Trophoblast cell (in vitro differentiated cells and primary cell): Measurements from ENCODE around the gene UNC13D.
"Not testable (repeated sequence)": the region's sequence is repeated elsewhere in the genome, so short reads cannot be mapped to it uniquely, and the experiment has no call there.

ENCODE experiments used
- DNase-seq, 2 donors: peaks; one replicate each; pipeline ENCODE4 v3.0.0-alpha.2; 2016
- H2AFZ ChIP-seq: 2 replicates; pipeline ENCODE4 v1.6.1; 2013; ENCODE audit warnings: low read length, moderate library complexity, mild to moderate bottlenecking; ENCODE audit not compliant: insufficient read depth, poor library complexity
- H2AK5ac ChIP-seq: 2 replicates; pipeline ENCODE4 v1.6.1; 2013; ENCODE audit warnings: mild to moderate bottlenecking, low read length
- H2BK120ac ChIP-seq: 2 replicates; pipeline ENCODE4 v1.6.1; 2013; ENCODE audit warnings: low read length, mild to moderate bottlenecking, moderate library complexity; ENCODE audit not compliant: insufficient read depth, poor library complexity
- H2BK12ac ChIP-seq: 2 replicates; pipeline ENCODE4 v1.6.1; 2013; ENCODE audit warnings: mild to moderate bottlenecking, low read length, moderate library complexity
- H2BK5ac ChIP-seq: 2 replicates; pipeline ENCODE4 v1.6.1; 2013; ENCODE audit warnings: low read length, low read depth, moderate library complexity, mild to moderate bottlenecking; ENCODE audit not compliant: poor library complexity
- H3K14ac ChIP-seq: 2 replicates; pipeline ENCODE4 v1.6.1; 2013; ENCODE audit warnings: mild to moderate bottlenecking, low read length
- H3K18ac ChIP-seq: 2 replicates; pipeline ENCODE4 v1.6.1; 2013; ENCODE audit warnings: mild to moderate bottlenecking, low read length
- H3K23ac ChIP-seq: 2 replicates; pipeline ENCODE4 v1.6.1; 2013; ENCODE audit warnings: low read length
- H3K27ac ChIP-seq: 2 replicates; pipeline ENCODE4 v1.5.1; 2013; ENCODE audit warnings: low read depth, mild to moderate bottlenecking, inconsistent platforms, low read length, moderate library complexity
- H3K27me3 ChIP-seq: 2 replicates; pipeline ENCODE4 v1.6.1; 2013; ENCODE audit warnings: inconsistent platforms, mild to moderate bottlenecking, low read length, moderate library complexity; ENCODE audit not compliant: insufficient read depth
- H3K36me3 ChIP-seq, 2 experiments: 1 replicate in 1 of 2; 2 replicates in 1 of 2; pipeline ENCODE4 v1.6.1; 2013; ENCODE audit warnings: low read length in 2 of 2, mild to moderate bottlenecking in 2 of 2, moderate library complexity in 1 of 2; ENCODE audit not compliant: insufficient read depth in 2 of 2, control insufficient read depth in 1 of 2
- H3K4ac ChIP-seq: 2 replicates; pipeline ENCODE4 v1.6.1; 2013; ENCODE audit warnings: low read depth, mild to moderate bottlenecking, low read length, moderate library complexity
- H3K4me1 ChIP-seq, 2 experiments: 1 replicate in 1 of 2; 2 replicates in 1 of 2; pipeline ENCODE4 v1.6.1; 2013; ENCODE audit warnings: low read length in 2 of 2, mild to moderate bottlenecking in 2 of 2, moderate library complexity in 1 of 2; ENCODE audit not compliant: insufficient read depth in 2 of 2, control insufficient read depth in 1 of 2
- H3K4me2 ChIP-seq: 2 replicates; pipeline ENCODE4 v1.6.1; 2013; ENCODE audit warnings: inconsistent platforms, mild to moderate bottlenecking, low read length, moderate library complexity
- H3K4me3 ChIP-seq: 2 replicates; pipeline ENCODE4 v1.5.1; 2013; ENCODE audit warnings: mild to moderate bottlenecking, low read depth, low read length, inconsistent platforms
- H3K79me1 ChIP-seq: one replicate; pipeline ENCODE4 v1.6.1; 2013; ENCODE audit warnings: low read length
- H3K79me2 ChIP-seq: 2 replicates; pipeline ENCODE4 v1.6.1; 2013; ENCODE audit warnings: low read length, mild to moderate bottlenecking; ENCODE audit not compliant: control insufficient read depth, insufficient read depth, poor library complexity
- H3K9ac ChIP-seq: 2 replicates; pipeline ENCODE4 v1.6.1; 2013; ENCODE audit warnings: mild to moderate bottlenecking, low read length
- H3K9me3 ChIP-seq: 2 replicates; pipeline ENCODE4 v1.6.1; 2013; ENCODE audit warnings: low read depth, mild to moderate bottlenecking, control low read depth, inconsistent platforms, low read length; ENCODE audit not compliant: insufficient read depth
- H4K12ac ChIP-seq: 2 replicates; pipeline ENCODE4 v1.6.1; 2013; ENCODE audit warnings: low read depth, mild to moderate bottlenecking, low read length, moderate library complexity
- H4K8ac ChIP-seq: 2 replicates; pipeline ENCODE4 v1.6.1; 2013; ENCODE audit warnings: low read depth, mild to moderate bottlenecking, low read length, moderate library complexity
- H4K91ac ChIP-seq: one replicate; pipeline ENCODE4 v1.6.1; 2013; ENCODE audit warnings: low read depth, mild to moderate bottlenecking, low read length, moderate library complexity
- WGBS: extraction: QIAGEN DNeasy Blood & Tissue Kit; methylation state at CpG from one replicate; pipeline ENCODE4 v1.1.7; 2013; ENCODE audit warnings: missing lambda C conversion rate; ENCODE audit not compliant: insufficient read length, insufficient coverage; ENCODE audit errors: extremely low coverage; 5-methylcytosine and 5-hydroxymethylcytosine counted together

Gene UNC13D

GRCh38 chr17:75872434-75873351, 28.5 kb upstream of the UNC13D start:
- no peaks in the 10 kb centered on the region for H3K36me3 ChIP-seq
- no CpG with 5 or more reads among the region's 13 CpGs for WGBS

GRCh38 chr17:75870228-75870627, 26.0 kb upstream of the UNC13D start:
- H3K4me3 ChIP-seq, H3K27me3 ChIP-seq, H3K9ac ChIP-seq, H4K8ac ChIP-seq, H2BK12ac ChIP-seq, H3K4me1 ChIP-seq, H2BK120ac ChIP-seq, DNase-seq, H3K9me3 ChIP-seq, H3K79me2 ChIP-seq, H4K91ac ChIP-seq, H4K12ac ChIP-seq, H3K79me1 ChIP-seq, H3K4ac ChIP-seq, H3K23ac ChIP-seq, H2AFZ ChIP-seq, H3K18ac ChIP-seq, H3K4me2 ChIP-seq, H2AK5ac ChIP-seq, H2BK5ac ChIP-seq, H3K36me3 ChIP-seq, H3K14ac ChIP-seq, H3K27ac ChIP-seq: not testable (repeated sequence)
- whole genome bisulfite sequencing: no CpG with 5 or more reads among the region's 10 CpGs

More at GRCh38 chr17:75872434-75873351, 28.5 kb upstream of the UNC13D start:
- peak overlapping the region; percentile 19 for H3K4me2 ChIP-seq
- no peak overlapping the region for H4K12ac ChIP-seq
- no peaks in the 10 kb centered on the region for H3K79me2 ChIP-seq
- no peak overlapping the region for H2AFZ ChIP-seq
- no peak overlapping the region for H2BK120ac ChIP-seq
- H3K9ac ChIP-seq: no peak overlapping the region
- no peak overlapping the region for H2BK12ac ChIP-seq
- no peak overlapping the region for H3K4ac ChIP-seq
- no peak overlapping the region for H3K27ac ChIP-seq
- peaks cover 9% of the 10 kb centered on the region for H3K27me3 ChIP-seq
- peaks cover 12 to 18% of the 10 kb centered on the region in 2 experiments for H3K4me1 ChIP-seq
- H2AK5ac ChIP-seq: no peak overlapping the region
- no peak overlapping the region for H3K14ac ChIP-seq
- peak in 1 of 2 donors; percentile 32 for DNase-seq
- no peak overlapping the region for H2BK5ac ChIP-seq
- H3K18ac ChIP-seq: no peak overlapping the region
- no peak overlapping the region for H3K4me3 ChIP-seq
- H4K8ac ChIP-seq: no peak overlapping the region
- no peak overlapping the region for H3K23ac ChIP-seq
- H3K79me1 ChIP-seq: no peaks in the 10 kb centered on the region
- no peak overlapping the region for H4K91ac ChIP-seq
- peaks cover 2% of the 10 kb centered on the region for H3K9me3 ChIP-seq

GRCh38 chr17:75869282-75870141, 25.3 kb upstream of the UNC13D start:
- H3K4ac ChIP-seq: no peak overlapping the region
- H3K4me1 ChIP-seq: peaks cover 7 to 9% of the 10 kb centered on the region in 2 experiments
- no peak overlapping the region for H2AK5ac ChIP-seq
- H2BK5ac ChIP-seq: no peak overlapping the region
- WGBS: no CpG with 5 or more reads among the region's 23 CpGs
- no peaks in the 10 kb centered on the region for H3K36me3 ChIP-seq
- no peak overlapping the region for H3K14ac ChIP-seq
- H3K4me2 ChIP-seq: no peak overlapping the region
- H2BK12ac ChIP-seq: no peak overlapping the region
- no peak overlapping the region for H4K91ac ChIP-seq
- no peak overlapping the region for H2AFZ ChIP-seq
- H3K79me1 ChIP-seq: no peaks in the 10 kb centered on the region
- H3K18ac ChIP-seq: no peak overlapping the region
- H2BK120ac ChIP-seq: no peak overlapping the region
- H3K23ac ChIP-seq: no peak overlapping the region
- no peak overlapping the region for H4K12ac ChIP-seq
- no peak overlapping the region for H4K8ac ChIP-seq
- no peak overlapping the region for H3K9ac ChIP-seq
- no peak for DNase-seq
- H3K27ac ChIP-seq: no peak overlapping the region
- peaks cover 2% of the 10 kb centered on the region for H3K9me3 ChIP-seq
- no peak overlapping the region for H3K4me3 ChIP-seq
- no peaks in the 10 kb centered on the region for H3K27me3 ChIP-seq
- H3K79me2 ChIP-seq: no peaks in the 10 kb centered on the region

- no CpG with 5 or more reads among the region's 12 CpGs for WGBS
- H3K18ac ChIP-seq, H3K79me2 ChIP-seq, H3K4me2 ChIP-seq, H3K36me3 ChIP-seq, H3K4ac ChIP-seq, H2AFZ ChIP-seq, H3K27ac ChIP-seq, H3K79me1 ChIP-seq, H2BK120ac ChIP-seq, H4K12ac ChIP-seq, H3K4me3 ChIP-seq, H2BK5ac ChIP-seq, DNase-seq, H3K9me3 ChIP-seq, H4K91ac ChIP-seq, H3K9ac ChIP-seq, H2AK5ac ChIP-seq, H4K8ac ChIP-seq, H2BK12ac ChIP-seq, H3K14ac ChIP-seq, H3K23ac ChIP-seq, H3K4me1 ChIP-seq, H3K27me3 ChIP-seq: not testable (repeated sequence)
Measured at GRCh38 chr17:75868730-75869281, 24.6 kb upstream of the UNC13D start.
